ENCODE data around the gene MSMP. TPM values are rescaled to one million over a fixed set of nuclear protein-coding genes. Genes with fewer than 3 reads are reported as not detected.

Gene MSMP
- total and polyA plus RNA-seq, 2 experiments from 2014 or later: 0.81 TPM; not detected in 1

DNA sequence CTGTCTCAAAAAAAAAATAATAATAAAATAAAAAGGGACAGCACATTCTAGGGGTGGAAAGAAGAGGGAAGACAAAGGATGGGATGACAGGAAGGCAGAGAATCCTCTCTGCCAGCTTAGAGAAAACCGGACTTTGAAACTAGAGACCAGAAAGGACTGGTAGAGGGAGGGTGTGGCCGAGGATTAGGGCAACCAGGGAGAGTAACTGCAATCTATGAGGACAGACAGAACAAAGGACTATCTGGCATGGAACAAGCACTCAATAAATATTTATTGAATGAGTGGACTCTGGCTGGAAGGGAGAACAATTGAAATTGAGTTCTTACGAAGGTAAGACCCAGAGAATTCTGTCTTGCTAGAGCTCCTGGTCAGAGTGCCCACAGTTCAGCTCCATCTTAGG, 7.5 kb downstream of the MSMP start:
- Mint-ChIP-seq H3K4me1 (peaks cover 24% of the 10 kb centered on the region), H3K9me3 (no peaks in the 10 kb centered on the region), H3K27ac (no peak overlapping the region), H3K27me3 (ENCODE audit: insufficient read depth, low read depth, poor library complexity) (peaks cover 6% of the 10 kb centered on the region), H3K4me3 (peak overlapping the region; percentile 93), H3K36me3 (ENCODE audit: low read depth) (peaks cover 45% of the 10 kb centered on the region)
- H3K4me1 ChIP-seq (ENCODE audit: insufficient read depth): peaks cover 30% of the 10 kb centered on the region
- peak overlapping the region; percentile 100 for H3K4me3 ChIP-seq
- no peak overlapping the region for H3K27ac ChIP-seq (ENCODE audit: low read depth)
- DNase-seq (ENCODE audit: low spot score) (no peak), ATAC-seq (no peak)
- no peaks in the 10 kb centered on the region for H3K9me2 ChIP-seq (ENCODE audit: insufficient read depth)
- H4K20me1 ChIP-seq (replicated peaks; ENCODE audit: insufficient read depth): peaks cover 38% of the 10 kb centered on the region
- TF ChIP-seq POLR2AphosphoS5 (IDR thresholded peaks at IDR 0.05; ENCODE audit: low read depth) (no peak), JUNB (IDR thresholded peaks at IDR 0.05; ENCODE audit: unreplicated experiment) (no peak), EZH2 (IDR thresholded peaks at IDR 0.05; ENCODE audit: low read depth, unreplicated experiment) (no peak)
- TF ChIP-seq, protein P1, sequence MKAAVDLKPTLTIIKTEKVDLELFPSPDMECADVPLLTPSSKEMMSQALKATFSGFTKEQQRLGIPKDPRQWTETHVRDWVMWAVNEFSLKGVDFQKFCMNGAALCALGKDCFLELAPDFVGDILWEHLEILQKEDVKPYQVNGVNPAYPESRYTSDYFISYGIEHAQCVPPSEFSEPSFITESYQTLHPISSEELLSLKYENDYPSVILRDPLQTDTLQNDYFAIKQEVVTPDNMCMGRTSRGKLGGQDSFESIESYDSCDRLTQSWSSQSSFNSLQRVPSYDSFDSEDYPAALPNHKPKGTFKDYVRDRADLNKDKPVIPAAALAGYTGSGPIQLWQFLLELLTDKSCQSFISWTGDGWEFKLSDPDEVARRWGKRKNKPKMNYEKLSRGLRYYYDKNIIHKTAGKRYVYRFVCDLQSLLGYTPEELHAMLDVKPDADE (IDR thresholded peaks at IDR 0.05): no peak
- TF ChIP-seq, protein P2, sequence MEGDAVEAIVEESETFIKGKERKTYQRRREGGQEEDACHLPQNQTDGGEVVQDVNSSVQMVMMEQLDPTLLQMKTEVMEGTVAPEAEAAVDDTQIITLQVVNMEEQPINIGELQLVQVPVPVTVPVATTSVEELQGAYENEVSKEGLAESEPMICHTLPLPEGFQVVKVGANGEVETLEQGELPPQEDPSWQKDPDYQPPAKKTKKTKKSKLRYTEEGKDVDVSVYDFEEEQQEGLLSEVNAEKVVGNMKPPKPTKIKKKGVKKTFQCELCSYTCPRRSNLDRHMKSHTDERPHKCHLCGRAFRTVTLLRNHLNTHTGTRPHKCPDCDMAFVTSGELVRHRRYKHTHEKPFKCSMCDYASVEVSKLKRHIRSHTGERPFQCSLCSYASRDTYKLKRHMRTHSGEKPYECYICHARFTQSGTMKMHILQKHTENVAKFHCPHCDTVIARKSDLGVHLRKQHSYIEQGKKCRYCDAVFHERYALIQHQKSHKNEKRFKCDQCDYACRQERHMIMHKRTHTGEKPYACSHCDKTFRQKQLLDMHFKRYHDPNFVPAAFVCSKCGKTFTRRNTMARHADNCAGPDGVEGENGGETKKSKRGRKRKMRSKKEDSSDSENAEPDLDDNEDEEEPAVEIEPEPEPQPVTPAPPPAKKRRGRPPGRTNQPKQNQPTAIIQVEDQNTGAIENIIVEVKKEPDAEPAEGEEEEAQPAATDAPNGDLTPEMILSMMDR (conservative IDR thresholded peaks at IDR 0.05; ENCODE audit: low read depth in 2 of 2): no peak
- TF ChIP-seq, protein P3, sequence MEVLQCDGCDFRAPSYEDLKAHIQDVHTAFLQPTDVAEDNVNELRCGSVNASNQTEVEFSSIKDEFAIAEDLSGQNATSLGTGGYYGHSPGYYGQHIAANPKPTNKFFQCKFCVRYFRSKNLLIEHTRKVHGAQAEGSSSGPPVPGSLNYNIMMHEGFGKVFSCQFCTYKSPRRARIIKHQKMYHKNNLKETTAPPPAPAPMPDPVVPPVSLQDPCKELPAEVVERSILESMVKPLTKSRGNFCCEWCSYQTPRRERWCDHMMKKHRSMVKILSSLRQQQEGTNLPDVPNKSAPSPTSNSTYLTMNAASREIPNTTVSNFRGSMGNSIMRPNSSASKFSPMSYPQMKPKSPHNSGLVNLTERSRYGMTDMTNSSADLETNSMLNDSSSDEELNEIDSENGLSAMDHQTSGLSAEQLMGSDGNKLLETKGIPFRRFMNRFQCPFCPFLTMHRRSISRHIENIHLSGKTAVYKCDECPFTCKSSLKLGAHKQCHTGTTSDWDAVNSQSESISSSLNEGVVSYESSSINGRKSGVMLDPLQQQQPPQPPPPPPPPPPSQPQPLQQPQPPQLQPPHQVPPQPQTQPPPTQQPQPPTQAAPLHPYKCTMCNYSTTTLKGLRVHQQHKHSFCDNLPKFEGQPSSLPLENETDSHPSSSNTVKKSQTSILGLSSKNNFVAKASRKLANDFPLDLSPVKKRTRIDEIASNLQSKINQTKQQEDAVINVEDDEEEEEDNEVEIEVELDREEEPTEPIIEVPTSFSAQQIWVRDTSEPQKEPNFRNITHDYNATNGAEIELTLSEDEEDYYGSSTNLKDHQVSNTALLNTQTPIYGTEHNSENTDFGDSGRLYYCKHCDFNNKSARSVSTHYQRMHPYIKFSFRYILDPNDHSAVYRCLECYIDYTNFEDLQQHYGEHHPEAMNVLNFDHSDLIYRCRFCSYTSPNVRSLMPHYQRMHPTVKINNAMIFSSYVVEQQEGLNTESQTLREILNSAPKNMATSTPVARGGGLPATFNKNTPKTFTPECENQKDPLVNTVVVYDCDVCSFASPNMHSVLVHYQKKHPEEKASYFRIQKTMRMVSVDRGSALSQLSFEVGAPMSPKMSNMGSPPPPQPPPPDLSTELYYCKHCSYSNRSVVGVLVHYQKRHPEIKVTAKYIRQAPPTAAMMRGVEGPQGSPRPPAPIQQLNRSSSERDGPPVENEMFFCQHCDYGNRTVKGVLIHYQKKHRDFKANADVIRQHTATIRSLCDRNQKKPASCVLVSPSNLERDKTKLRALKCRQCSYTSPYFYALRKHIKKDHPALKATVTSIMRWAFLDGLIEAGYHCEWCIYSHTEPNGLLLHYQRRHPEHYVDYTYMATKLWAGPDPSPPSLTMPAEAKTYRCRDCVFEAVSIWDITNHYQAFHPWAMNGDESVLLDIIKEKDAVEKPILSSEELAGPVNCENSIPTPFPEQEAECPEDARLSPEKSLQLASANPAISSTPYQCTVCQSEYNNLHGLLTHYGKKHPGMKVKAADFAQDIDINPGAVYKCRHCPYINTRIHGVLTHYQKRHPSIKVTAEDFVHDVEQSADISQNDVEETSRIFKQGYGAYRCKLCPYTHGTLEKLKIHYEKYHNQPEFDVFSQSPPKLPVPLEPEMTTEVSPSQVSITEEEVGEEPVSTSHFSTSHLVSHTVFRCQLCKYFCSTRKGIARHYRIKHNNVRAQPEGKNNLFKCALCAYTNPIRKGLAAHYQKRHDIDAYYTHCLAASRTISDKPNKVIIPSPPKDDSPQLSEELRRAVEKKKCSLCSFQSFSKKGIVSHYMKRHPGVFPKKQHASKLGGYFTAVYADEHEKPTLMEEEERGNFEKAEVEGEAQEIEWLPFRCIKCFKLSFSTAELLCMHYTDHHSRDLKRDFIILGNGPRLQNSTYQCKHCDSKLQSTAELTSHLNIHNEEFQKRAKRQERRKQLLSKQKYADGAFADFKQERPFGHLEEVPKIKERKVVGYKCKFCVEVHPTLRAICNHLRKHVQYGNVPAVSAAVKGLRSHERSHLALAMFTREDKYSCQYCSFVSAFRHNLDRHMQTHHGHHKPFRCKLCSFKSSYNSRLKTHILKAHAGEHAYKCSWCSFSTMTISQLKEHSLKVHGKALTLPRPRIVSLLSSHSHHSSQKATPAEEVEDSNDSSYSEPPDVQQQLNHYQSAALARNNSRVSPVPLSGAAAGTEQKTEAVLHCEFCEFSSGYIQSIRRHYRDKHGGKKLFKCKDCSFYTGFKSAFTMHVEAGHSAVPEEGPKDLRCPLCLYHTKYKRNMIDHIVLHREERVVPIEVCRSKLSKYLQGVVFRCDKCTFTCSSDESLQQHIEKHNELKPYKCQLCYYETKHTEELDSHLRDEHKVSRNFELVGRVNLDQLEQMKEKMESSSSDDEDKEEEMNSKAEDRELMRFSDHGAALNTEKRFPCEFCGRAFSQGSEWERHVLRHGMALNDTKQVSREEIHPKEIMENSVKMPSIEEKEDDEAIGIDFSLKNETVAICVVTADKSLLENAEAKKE (CRISPR knock-in tag; IDR thresholded peaks at IDR 0.05): no peak
- peak overlapping the region; percentile 99 for H3K4me2 ChIP-seq
- no peak overlapping the region for H2AFZ ChIP-seq
- peaks cover 24% of the 10 kb centered on the region for H3K36me3 ChIP-seq (ENCODE audit: insufficient read depth)
- no peaks in the 10 kb centered on the region for H3K27me3 ChIP-seq (ENCODE audit: insufficient read depth)
- peaks cover 13% of the 10 kb centered on the region for H3F3A ChIP-seq (replicated peaks; ENCODE audit: low read depth)
- peaks cover 41% of the 10 kb centered on the region for H3K79me2 ChIP-seq (replicated peaks; ENCODE audit: insufficient read depth)

All from GM23338 (cell line).